ENCODE data around the gene BBS9.
"Not testable (repeated sequence)": the region's sequence is repeated elsewhere in the genome, so short reads cannot be mapped to it uniquely, and the experiment has no call there.

Gene BBS9

GRCh38 chr7:33509206-33509605 lies 379.8 kb downstream of the BBS9 start:
- no peak for DNase-seq

DNA sequence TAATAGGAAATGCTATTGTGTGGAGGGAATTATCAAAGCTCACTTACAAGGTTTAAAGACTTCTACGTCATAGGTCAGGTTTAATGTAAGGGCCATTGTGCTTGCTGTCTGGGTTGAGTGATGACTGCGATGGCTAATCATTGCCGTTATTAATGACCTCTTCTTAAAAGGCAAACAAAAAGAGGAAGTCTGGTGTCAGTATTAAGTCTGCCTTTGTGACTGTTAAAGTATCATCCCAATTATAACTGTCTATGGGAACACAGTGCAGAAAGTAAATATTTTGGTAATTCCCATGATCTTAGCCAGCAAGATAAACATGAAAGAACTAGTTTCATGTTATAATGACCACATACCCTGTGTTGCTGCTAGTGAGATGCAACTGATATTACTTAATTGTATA lies 382.4 kb downstream of the BBS9 start:
- no peak for DNase-seq

- no peak for DNase-seq
Measured at GRCh38 chr7:33516568-33516967, 387.2 kb downstream of the BBS9 start.

DNA sequence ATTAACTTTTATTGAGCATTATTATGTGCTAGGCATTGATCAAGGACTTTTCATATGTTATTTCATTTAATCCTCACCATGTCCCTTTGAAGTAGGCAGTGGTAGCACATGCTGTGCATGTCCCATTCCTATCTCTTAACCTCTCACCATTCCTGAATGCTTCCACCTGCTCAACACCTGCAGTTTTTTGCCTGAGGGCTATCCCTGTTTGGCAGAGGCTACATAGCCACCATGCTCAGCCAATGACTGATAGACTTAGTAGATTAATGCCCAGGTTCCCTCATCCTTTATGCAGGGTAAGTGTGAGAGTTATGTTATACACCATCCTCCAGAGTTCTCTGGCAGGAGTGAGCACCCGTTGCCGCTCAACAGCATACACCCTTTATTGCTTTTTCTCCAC lies 387.8 kb downstream of the BBS9 start:
- no peak for DNase-seq

GRCh38 chr7:33527008-33527407 lies 397.6 kb downstream of the BBS9 start:
- DNase-seq: not testable (repeated sequence)

GRCh38 chr7:33527613-33528012 lies 398.2 kb downstream of the BBS9 start:
- DNase-seq: not testable (repeated sequence)

GRCh38 chr7:33529070-33529469 lies 399.7 kb downstream of the BBS9 start:
- no peak for DNase-seq

- DNase-seq: no peak
Measured at GRCh38 chr7:33530664-33531063, 401.3 kb downstream of the BBS9 start.

DNA sequence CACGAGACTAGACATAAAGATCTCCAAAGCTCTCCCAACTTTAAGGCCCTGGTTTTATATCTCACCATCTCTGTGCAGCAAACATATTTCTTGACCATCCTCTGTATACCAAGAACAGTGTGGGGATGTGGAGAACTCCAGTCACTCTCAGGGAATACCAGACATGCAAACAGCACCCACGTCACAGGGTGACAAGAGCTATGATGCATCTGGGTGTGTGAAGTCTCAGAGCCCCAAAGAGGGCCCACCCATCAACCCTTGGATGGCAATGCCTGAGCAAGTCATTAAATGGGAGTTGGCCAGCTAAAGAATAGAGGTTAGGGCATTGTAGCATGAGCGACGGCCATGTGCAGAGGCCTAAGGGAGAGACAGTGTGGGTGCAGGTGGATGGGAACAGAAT lies 402.5 kb downstream of the BBS9 start:
- no peak for DNase-seq

GRCh38 chr7:33534833-33535232 lies 405.5 kb downstream of the BBS9 start:
- no peak for DNase-seq

GRCh38 chr7:33535989-33536388 lies 406.6 kb downstream of the BBS9 start:
- no peak for DNase-seq

GRCh38 chr7:33536398-33537103 lies 407.2 kb downstream of the BBS9 start:
- DNase-seq: no peak

DNA sequence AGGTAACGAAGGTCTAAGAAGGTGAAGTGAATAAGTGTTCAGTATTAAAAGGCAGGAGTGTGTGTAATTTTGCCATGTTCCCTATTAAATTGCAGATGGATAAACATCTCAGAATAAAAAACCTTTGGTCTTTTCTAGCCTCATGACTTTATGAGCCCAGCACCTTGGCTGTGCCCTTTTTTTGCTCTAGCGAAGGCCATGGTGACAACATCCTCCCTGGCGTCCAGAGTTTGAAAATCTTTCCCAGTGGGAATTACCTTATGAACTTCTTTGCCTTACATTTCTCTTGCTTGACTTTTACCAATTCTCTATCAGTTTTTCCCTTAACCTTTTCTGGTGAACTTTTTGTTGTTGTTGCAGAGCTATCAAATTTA lies 407.7 kb downstream of the BBS9 start:
- no peak for DNase-seq

DNA sequence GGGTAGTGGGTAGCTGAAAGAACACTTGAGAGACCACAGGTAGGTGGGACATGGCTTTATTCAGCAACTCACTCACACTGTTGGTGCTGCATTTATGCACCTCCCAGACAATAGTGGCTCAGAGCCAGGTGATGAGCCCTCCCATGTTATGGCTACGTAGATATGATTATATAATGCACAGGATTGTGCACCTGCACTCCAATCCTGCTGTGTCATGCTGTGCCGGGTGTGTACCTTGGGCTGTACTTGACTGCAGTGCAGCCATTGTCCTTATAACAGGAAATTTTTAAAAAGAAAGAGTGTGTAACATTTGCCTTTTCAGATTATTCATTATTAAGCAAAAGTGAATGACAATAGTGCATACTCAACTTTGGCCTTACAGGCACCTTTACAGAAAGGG lies 409.8 kb downstream of the BBS9 start:
- no peak for DNase-seq

DNA sequence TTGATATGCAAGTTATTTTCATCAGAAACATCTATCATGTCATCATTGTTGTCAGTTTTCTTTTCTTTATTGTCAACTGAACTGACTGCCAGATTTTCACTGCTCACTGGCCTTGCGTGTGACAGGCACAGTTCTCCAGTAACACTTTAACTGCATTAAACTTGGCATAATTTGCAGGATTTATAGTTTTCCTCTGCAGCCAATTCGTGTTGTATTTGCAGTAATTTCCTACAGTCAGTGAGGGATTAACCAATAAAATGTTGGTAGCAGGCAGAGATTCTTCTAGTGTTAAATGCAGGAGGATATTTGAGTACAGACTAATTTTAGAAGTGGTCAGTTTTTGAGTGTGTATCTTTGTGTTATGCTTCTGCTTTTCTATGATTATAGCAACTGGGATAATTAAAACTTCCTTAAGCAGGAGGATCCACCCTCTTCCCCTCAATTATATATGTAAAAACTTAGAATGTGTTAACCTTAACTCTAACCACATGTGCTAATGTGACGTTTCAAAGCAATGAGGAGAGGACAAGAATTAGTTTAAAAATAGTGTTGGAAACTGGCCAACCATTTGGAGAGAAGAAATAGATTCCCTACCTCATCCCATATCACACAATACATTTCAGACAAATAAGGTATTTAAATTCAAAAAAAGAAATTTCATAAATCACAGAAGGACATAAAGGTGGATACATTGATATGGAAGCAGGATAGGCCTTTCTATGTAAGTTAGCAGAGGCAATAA lies 410.5 kb downstream of the BBS9 start:
- DNase-seq: no peak

DNA sequence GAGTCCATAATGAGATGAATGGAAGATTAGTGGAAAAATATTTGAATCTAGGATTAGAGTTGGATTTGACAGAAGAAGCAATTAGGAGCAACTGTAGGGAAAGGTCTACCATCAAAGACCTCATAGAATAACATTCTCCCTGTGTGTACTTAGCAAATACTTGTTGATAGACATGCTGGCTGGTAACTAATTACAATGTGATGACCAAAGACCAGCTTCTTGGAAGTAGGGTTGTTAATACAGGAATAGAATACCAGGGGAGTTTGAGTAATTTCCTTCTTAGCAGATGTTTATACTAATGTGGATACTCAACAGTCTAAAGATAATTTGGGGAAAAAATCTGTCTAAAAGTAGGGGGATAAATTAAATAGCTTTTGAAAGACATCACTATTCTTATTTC lies 418.5 kb downstream of the BBS9 start:
- no peak for DNase-seq

- DNase-seq: no peak
Measured at GRCh38 chr7:33550363-33550762, 421.0 kb downstream of the BBS9 start.

DNA sequence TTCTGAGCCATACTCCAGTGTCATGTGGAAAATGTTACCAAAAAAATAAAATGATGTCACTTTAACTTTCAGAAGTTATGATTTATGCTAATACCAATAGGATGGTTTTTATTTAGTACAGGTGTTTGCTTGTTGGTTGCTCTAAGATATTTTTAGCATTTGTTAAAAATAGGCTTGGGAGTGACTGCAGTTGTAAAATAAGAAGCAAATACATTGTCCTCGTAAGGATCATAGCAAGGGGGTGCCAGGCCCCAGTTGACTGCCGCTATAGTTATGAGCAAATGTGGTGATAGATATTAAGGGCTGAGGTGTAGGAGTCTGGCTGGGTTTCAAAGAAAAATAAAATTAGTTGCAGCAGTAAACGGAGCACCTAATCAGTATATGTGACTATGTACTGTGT lies 421.6 kb downstream of the BBS9 start:
- no peak for DNase-seq

GRCh38 chr7:33554046-33554445 lies 424.7 kb downstream of the BBS9 start:
- DNase-seq: no peak

DNA sequence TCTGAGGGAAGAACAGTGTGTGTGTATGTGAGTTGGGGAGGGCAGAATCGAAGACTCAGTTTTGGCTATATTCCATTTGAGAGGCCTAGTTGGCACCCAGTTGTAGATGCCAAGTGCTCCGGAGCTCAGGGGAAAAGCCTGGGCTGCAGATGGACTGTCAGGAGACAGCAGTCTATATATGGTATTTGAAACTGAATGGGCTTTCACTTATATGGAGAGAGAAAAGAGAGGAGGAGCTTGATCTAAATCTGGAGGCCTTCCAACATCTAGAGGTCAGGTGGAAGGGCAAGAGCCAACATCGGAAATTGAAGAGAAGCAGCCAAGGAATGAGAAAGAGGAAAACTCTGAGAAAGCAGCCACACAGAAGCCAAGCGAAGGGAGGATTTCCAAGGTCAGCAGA lies 425.2 kb downstream of the BBS9 start:
- no peak for DNase-seq

GRCh38 chr7:33556472-33556871 lies 427.1 kb downstream of the BBS9 start:
- DNase-seq: no peak

DNA sequence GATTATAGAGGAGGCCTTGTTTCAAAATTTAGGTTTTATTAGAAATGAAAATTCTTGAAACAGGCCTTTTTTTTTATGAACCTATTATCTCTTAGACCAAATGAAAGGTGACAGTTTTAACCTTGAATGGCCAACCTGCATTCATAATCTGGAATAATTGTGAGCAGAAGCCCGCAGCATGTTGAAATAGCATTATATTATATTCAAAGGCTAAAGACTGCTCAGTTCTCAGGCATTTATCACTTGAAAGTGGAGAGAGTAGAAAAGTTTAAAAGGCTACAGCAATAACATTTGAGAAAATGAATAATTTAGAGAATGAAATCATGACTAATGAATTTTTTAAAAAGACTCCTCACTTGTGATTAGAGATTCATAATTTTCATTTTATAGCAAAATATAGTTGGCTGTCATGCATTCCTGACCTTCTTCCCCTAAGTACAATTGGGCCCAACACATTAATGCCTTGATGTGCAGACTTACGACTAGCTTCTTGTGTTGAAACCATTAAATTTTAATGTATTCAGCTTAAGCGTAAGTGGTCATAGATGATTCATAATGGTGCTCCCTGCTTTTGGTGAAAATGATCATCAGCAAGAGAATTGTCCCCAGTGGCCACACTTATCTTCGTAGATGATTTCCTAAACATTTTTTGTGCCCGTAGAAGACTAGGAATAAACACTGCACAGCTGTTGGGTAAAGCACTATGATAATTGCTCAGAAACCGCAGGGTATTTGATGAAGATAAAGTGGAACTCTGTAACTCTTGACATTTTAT lies 429.4 kb downstream of the BBS9 start:
- no peak for DNase-seq

GRCh38 chr7:33559324-33559710 lies 430.0 kb downstream of the BBS9 start:
- no peak for DNase-seq

DNA sequence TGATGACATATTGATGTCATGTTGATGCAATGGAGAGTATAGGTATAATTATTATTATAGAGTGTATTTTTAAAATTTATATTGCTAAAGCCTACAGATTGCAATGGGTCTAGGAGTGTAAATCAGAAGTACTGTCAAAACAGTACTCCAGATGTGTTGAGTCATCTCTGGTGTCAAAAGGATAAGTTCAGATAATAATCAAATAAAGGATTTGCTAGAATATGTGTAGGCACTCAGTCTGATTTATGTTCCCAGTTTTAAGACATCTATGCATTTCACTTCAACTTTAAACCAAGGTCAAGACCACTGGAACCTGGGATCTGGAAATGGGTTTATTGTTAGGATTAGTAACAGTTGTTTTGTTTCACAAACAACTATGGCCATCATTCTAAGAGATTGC lies 433.6 kb downstream of the BBS9 start:
- DNase-seq: no peak
